Ramos (cell line): ENCODE results near the gene VSIG4.

ENCODE experiments used
- in situ Hi-C: fragments of 300-500 bp; cut with MboI; formaldehyde crosslinking; loops from one replicate; pipeline ENCODE4 v1.14.3; 2022; ENCODE audit warnings: low sequenced_read_pairs; ENCODE audit not compliant: unreplicated experiment

Gene VSIG4

DNA sequence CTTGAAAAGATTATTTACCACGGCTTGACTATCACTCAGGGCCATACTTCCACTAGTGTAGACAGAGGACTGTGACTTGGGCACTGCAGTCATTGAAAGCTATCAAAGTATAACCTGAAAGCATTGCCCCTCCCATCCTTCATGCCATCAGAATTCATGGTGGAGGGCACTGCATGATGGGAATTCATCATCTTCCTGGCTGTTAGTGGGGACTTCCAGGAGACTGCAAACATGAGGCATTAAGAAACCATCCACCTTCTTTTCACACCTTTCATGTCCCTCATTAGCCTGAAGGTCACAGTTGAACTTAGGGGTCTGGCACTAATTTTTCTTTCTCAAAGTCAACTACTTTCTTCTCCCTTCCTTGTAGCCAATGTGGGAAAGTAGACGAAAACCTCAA, 25.8 kb downstream of the VSIG4 start:
- in situ Hi-C loops = loop anchor here (25.0 kb wide), 1 partner anchor 98 kb away; no protein-coding TSS in a partner anchor

- in situ Hi-C loops = loop anchor here (25.0 kb wide), 1 partner anchor 99 kb away; no protein-coding TSS in a partner anchor
These were observed 26.6 kb downstream of the VSIG4 start for GRCh38 chrX:66013194-66013816.

DNA sequence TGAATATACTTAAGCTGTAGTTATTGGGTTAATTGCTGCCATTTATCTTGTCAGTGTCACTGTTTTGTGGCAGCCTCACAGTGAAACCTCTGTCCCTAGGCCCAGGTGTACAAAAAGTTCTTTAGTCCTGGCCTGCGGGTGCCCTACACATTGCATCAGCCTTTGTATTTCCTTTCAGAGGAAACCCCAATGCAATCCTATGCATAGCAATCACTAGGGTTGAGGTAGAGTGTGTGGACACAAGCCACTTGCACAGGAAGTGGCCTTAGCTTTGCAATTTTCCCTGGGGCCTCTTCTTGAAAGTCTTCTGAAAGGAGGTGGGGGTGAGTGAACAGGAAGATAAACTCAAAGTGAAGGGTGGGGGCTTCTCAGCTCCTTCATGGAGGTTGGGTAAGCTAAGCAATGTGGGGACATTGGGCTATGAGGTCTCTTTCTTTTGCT, 27.8 kb downstream of the VSIG4 start:
- in situ Hi-C loops = loop anchor here (25.0 kb wide), 1 partner anchor 100 kb away; no protein-coding TSS in a partner anchor

DNA sequence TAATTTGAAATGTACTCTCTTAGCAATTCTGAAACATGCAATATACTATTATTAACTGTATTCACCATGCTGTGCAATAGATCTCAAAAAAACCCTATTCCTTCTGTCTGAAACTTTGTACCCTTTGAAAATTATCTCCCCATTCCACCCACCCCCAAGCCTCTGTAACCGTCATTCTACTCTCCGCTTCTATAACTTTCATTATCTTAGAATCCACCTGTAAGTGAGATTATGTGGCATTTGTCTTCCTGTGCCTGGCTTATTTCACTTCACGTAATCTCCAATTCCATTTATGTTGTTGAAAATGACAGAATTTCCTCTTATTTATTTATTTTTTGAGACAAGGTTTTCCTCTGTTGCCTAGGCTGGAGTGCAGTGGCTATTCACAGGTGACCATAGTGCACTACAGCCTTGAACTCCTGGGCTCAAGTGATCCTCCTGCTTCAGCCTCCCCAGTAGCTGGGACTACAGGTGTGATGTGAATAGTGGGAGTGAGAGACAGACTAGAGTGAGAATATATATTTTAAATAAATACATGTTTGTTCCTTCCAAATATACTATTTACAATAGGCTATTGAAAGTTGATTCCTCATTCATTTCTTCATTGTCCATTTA, 30.5 kb downstream of the VSIG4 start:
- in situ Hi-C loops = loop anchor here (25.0 kb wide), 1 partner anchor 103 kb away; no protein-coding TSS in a partner anchor

GRCh38 chrX:66008328-66008970, 31.4 kb downstream of the VSIG4 start:
- in situ Hi-C loops = loop anchor here (25.0 kb wide), 1 partner anchor 104 kb away; no protein-coding TSS in a partner anchor

DNA sequence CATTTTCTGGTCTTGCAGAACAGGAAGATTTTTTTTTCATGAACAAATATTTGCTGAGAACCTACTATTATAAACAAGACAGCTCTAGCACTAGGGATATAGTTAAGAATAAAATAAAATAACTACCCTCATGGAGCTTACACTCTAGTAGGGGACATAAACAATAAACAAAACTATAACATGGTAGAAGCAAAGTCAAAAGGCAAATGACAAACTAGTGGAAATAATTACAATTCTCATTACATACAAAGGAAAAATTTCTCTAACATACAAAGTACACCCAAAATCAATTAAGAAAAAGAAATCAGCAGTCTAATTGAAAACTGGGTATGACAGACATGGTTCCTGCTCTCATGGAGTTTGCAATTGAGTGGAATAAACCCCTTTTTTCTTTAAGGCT, 32.0 kb downstream of the VSIG4 start:
- in situ Hi-C loops = loop anchor here (25.0 kb wide), 1 partner anchor 104 kb away; no protein-coding TSS in a partner anchor

GRCh38 chrX:66005830-66006449, 33.9 kb downstream of the VSIG4 start:
- in situ Hi-C loops = loop anchor here (25.0 kb wide), 1 partner anchor 106 kb away; no protein-coding TSS in a partner anchor

GRCh38 chrX:66004928-66005829, 34.7 kb downstream of the VSIG4 start:
- in situ Hi-C loops = loop anchor here (25.0 kb wide), 1 partner anchor 107 kb away; no protein-coding TSS in a partner anchor

DNA sequence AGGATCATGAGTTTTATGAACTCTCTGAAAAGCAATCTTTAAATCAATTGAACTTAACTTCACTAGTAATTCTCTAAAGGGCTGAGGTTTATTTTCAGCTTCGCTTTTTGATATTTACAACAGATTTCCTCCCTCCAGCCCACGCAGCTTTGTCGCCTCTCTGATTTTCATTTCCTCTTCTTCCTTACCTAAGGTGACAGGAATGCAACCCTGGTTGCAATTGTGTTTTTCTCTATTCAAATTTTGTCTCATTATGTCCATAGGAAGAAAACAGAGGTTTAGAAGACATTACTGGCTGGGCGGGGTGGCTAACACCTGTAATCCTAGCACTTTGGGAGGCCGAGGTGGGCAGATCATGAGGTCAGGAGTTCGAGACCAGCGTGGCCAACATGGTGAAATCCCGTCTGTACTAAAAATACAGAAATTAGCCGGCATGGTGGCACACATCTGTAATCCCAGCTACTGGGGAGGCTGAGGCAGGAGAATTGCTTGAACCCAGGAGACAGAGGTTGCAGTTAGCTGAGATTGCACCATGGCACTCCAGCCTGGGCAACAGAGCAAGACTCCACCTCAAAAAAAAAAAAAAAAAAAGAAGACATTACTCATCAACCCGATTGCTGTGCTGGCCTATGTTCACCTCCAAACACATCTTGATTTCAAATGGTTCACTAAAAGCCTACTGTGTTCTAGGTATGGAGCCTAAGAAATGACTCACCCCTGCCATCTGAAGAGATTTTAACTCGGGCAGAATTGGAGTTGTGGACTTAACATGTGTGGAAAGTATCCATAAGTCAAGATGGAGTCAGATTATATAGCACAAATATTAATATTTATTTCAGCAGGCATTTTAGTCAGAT, 36.8 kb downstream of the VSIG4 start:
- in situ Hi-C loops = loop anchor here (25.0 kb wide), 1 partner anchor 109 kb away; no protein-coding TSS in a partner anchor

DNA sequence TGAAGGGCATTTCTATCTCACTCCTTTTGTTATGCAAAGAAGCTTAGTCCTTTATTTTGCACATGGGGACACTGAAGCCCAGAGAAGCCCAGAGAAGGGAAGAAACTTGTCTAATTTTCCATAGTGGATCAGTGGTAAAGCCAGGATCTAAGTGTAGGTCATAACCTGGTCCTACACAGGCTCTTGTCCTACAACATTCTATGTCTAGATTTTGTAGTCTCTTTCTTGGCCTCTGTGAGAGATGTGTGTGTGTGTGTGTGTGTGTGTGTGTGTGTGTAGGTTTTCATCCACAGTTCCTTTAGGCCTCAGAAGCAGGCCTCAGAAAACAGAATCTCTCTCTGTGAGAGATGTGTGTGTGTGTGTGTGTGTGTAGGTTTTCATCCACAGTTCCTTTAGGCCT, 38.3 kb downstream of the VSIG4 start:
- in situ Hi-C loops = loop anchor here (25.0 kb wide), 1 partner anchor 111 kb away; no protein-coding TSS in a partner anchor

- in situ Hi-C loops = loop anchor here (25.0 kb wide), 1 partner anchor 112 kb away; no protein-coding TSS in a partner anchor
These were observed 39.1 kb downstream of the VSIG4 start for GRCh38 chrX:66000628-66001272.

- in situ Hi-C loops = loop anchor here (25.0 kb wide), 1 partner anchor 112 kb away; no protein-coding TSS in a partner anchor
These were observed 39.7 kb downstream of the VSIG4 start for GRCh38 chrX:66000178-66000577.

- in situ Hi-C loops = loop anchor here (25.0 kb wide), 1 partner anchor 113 kb away; no protein-coding TSS in a partner anchor
These were observed 40.2 kb downstream of the VSIG4 start for GRCh38 chrX:65999563-66000148.

DNA sequence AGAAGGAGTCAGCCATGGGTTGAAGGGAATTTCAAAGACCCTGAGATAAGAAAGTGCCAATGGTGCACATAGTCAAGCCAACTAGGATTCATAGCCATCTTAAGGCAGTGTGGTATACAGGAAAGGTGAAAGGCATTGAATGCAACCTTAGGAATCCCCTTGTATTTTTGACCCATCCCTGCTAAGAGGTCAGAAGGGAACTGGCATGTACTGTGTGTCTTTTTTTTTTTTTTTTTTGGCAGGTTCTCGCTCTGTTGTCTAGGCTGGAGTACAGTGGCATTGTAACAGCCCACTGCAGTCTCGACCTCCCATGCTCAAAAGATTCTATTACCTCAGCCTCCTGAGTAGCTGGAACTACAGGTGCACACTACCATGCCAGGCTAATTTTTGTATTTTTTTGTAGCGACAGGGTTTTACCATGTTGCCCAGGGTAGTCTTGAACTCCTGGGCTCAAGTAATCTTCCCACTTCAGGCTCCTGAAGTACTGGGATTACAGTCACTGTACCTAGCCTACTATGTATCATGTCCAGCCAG, 40.8 kb downstream of the VSIG4 start:
- in situ Hi-C loops = no loop called here

DNA sequence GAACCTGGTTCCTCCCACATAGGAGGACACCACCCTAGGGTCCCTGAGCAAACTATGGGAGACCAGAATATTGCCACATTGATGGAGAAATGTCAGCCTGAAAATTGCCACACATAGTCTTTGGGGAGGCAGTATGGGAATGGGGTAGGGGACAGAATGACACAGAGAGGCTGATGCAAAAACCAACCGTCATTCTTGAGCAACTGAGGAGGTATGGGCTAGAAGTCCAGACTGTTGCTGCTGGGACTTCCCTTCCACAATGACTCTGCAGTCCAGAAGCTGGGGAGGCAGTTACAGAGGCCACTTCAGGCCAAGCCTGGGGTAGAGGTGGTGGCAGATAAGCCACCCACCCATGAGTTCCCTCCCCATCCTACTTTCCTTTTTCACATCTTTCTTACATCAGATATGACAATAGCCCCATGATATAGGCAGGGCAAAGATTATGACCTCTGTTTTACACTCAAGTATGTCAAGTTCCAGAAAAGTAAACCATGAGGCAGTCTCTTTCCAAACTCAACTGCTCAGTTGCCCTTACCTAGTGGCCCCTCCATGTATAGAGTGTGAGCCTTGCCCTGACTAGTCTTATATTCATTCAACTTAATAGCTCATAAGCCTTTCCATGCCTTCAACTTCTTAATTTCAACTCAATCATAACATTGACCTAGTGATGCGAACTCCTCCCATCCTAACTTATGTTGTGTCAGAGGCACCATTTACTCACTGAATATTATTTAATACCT, 41.7 kb downstream of the VSIG4 start:
- in situ Hi-C loops = no loop called here
